Suprapubic skin (tissue), 4 donors: Measurements from ENCODE around the gene NPR2. TPM values are rescaled to one million over a fixed set of nuclear protein-coding genes. Genes with fewer than 3 reads are reported as not detected.

Experiments
- DNase-seq, 2 donors: peaks; one replicate each; pipeline ENCODE4 v3.0.0-alpha.2; 2019; ENCODE audit warnings: low spot score in 2 of 2
- H3K27ac ChIP-seq: fragments of 200-600 bp; sonication (generic); one replicate; pipeline ENCODE4 v1.5.1; 2019
- H3K27me3 ChIP-seq: fragments of 200-600 bp; sonication (generic); one replicate; pipeline ENCODE4 v1.5.1; 2019
- H3K36me3 ChIP-seq: fragments of 200-600 bp; sonication (generic); one replicate; pipeline ENCODE4 v1.5.1; 2019
- H3K4me1 ChIP-seq: fragments of 200-600 bp; sonication (generic); one replicate; pipeline ENCODE4 v1.5.1; 2019
- H3K4me3 ChIP-seq: fragments of 200-600 bp; sonication (generic); one replicate; pipeline ENCODE4 v1.5.1; 2019; ENCODE audit warnings: mild to moderate bottlenecking
- H3K9me3 ChIP-seq: fragments of 200-600 bp; sonication (generic); one replicate; pipeline ENCODE4 v1.5.1; 2019
- EP300 ChIP-seq: sonication (generic); formaldehyde crosslinking; IDR thresholded peaks from one replicate; pipeline ENCODE4 v1.6.1; 2017; ENCODE audit warnings: antibody characterized with exemption
- POLR2A ChIP-seq, 2 donors: fragments of 450-650 bp; IDR thresholded peaks; one replicate each; pipeline ENCODE4 v1.6.1; 2017; ENCODE audit warnings: antibody characterized with exemption in 2 of 2, mild to moderate bottlenecking in 2 of 2, moderate library complexity in 2 of 2
- POLR2AphosphoS5 ChIP-seq, 3 donors: sonication (generic); formaldehyde crosslinking; IDR thresholded peaks; one replicate each; pipeline ENCODE4 v1.6.1; 2017; ENCODE audit warnings: antibody characterized with exemption in 3 of 3
- WGBS: methylation state at CpG from one replicate; pipeline ENCODE4 v1.1.5; 2018; 5-methylcytosine and 5-hydroxymethylcytosine counted together
- total RNA-seq, 4 donors: library from RNA; depleted of rRNA; stranded (reverse); fragments of >200 nt; gene quantifications; one replicate each; pipeline ENCODE4 v1.1.0, GENCODE V29; 2016
- TF ChIP-seq, protein P1 (sequence below), 2 donors: fragments of 200-600 bp in 1 of 2; fragments of 450-650 bp in 1 of 2; sonication (generic) in 1 of 2; IDR thresholded peaks; one replicate each; pipeline ENCODE4 v1.5.1; 2016 to 2019; ENCODE audit warnings: antibody characterized with exemption in 2 of 2, mild to moderate bottlenecking in 1 of 2, moderate library complexity in 1 of 2

The NPR2 gene
- total RNA-seq, 4 donors from 2014 or later, result 8.4 to 26.1 (median 18.2) TPM

DNA sequence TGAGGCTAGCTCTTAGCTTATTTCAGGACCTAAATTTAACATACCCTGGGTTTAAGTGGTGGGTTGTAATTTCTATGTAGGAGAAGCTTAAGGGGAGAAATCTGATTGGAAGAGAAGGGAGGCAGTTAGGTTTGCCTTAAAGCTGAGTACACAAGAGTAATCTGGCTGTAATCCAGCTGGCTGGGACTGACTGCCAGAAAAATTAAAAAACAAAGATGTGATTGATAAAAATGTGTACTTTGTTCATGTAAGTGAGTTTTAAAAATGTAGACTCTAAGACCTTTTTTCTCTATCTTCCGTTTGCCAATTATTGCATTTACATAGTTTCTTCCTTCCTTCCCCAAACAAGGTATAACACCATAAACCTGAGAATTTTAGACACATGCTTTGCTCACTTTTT is 19.9 kb upstream of the NPR2 start:
- TF ChIP-seq, protein P1, sequence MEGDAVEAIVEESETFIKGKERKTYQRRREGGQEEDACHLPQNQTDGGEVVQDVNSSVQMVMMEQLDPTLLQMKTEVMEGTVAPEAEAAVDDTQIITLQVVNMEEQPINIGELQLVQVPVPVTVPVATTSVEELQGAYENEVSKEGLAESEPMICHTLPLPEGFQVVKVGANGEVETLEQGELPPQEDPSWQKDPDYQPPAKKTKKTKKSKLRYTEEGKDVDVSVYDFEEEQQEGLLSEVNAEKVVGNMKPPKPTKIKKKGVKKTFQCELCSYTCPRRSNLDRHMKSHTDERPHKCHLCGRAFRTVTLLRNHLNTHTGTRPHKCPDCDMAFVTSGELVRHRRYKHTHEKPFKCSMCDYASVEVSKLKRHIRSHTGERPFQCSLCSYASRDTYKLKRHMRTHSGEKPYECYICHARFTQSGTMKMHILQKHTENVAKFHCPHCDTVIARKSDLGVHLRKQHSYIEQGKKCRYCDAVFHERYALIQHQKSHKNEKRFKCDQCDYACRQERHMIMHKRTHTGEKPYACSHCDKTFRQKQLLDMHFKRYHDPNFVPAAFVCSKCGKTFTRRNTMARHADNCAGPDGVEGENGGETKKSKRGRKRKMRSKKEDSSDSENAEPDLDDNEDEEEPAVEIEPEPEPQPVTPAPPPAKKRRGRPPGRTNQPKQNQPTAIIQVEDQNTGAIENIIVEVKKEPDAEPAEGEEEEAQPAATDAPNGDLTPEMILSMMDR (IDR thresholded peaks at IDR 0.05), result no peak
- no peak for TF ChIP-seq POLR2AphosphoS5 (IDR thresholded peaks at IDR 0.05)
- Histone ChIP-seq H3K4me1 (peaks cover 21% of the 10 kb centered on the region), H3K27me3 (no peaks in the 10 kb centered on the region), H3K9me3 (no peaks in the 10 kb centered on the region), H3K4me3 (no peak overlapping the region), H3K27ac (peak overlapping the region; percentile 64), H3K36me3 (no peaks in the 10 kb centered on the region)
- 28% methylated on average over 1 of the region's 1 CpG for WGBS
- DNase-seq, result no peak

DNA sequence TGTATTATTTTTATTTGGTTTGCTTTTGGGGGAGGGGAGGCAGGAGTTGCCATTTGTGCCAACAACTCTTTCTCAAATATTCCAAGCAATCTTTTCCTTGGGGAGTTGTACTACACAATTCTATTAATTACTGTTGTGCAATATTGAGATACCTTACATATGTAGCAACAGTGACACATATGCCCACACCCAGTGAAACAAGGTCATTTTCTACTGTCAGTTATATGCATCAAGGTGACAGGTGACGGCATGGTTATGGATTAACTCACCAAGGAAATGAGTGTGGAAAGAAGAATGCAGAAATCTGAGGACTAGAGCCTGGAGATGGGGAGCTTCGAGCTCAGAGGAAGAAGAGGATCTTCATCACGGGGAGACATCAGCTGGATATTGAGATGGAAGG is 19.4 kb upstream of the NPR2 start:
- WGBS, result 70% methylated on average over 3 of the region's 3 CpGs
- peak overlapping the region; percentile 64 for H3K27ac ChIP-seq
- no peak for DNase-seq
- no peaks in the 10 kb centered on the region for H3K9me3 ChIP-seq
- no peak overlapping the region for H3K4me3 ChIP-seq
- no peaks in the 10 kb centered on the region for H3K36me3 ChIP-seq
- TF ChIP-seq, protein P1 (IDR thresholded peaks at IDR 0.05), result no peak
- TF ChIP-seq POLR2AphosphoS5 (IDR thresholded peaks at IDR 0.05) (no peak), EP300 (no peak), POLR2A (IDR thresholded peaks at IDR 0.05) (no peak)
- H3K4me1 ChIP-seq, result peaks cover 21% of the 10 kb centered on the region
- H3K27me3 ChIP-seq, result no peaks in the 10 kb centered on the region

DNA sequence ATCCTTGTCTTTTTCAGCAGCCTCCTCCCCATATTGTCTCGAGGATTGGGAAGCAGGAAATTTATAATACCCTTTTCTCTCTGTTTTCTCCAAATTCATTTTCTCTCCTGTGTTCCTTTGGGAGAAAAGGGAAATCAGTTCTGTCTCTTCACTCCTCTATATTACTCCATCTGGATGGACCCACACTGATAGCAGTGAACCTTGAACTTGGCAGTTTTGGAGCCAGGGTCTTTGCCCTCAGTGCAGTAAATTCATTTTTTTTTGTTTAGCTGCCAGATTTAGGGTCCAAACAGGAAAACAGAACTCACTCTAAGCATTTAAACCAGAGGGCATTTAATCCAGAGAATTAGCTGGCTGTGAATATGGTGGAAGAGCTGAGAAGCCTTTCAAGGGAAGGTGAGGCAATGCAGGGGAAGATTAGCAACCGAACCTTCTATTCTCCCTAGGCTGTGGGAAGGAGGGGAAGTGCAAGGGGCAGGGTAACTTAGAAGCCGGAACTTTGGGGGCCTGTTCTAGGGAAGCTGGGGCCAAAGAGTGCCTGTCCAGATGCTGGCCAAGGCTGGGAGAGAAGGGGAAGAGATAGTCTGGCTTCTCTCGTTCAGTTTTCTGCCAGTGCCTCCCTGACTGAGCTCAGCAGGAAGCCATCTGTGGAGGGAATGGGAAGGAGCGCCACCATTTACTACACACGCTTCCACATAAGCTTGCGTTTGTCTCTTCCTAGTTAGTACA is 16.3 kb upstream of the NPR2 start:
- DNase-seq, result no peak
- H3K4me1 ChIP-seq, result peaks cover 21% of the 10 kb centered on the region
- no peaks in the 10 kb centered on the region for H3K27me3 ChIP-seq
- TF ChIP-seq, protein P1 (IDR thresholded peaks at IDR 0.05), result no peak
- TF ChIP-seq POLR2A (IDR thresholded peaks at IDR 0.05), result no peak
- no peak for TF ChIP-seq POLR2AphosphoS5 (IDR thresholded peaks at IDR 0.05)
- no peak for TF ChIP-seq EP300
- H3K27ac ChIP-seq, result no peak overlapping the region
- H3K36me3 ChIP-seq, result no peaks in the 10 kb centered on the region
- no peak overlapping the region for H3K4me3 ChIP-seq
- H3K9me3 ChIP-seq, result no peaks in the 10 kb centered on the region
- WGBS, result 70% methylated on average over 7 of the region's 7 CpGs

DNA sequence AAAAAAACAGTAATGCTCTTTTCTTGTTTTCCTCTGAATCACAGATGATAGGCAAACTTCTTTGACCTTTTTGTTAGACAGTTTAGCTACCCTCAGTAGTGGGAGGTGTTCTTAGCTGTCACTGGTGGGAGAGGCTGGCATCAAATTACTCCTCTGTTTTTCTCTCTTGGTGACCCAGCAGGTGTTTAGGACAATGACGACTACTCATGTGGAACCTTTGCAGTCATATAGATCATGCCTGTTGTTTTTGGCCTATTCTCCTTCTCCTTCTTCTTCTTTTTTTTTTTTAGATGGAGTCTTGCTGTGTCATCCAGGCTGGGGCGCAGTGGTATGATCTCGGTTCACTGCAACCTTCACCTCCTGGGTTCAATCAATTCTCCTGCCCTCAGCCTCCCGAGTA is 15.4 kb upstream of the NPR2 start:
- DNase-seq, result no peak
- Histone ChIP-seq H3K36me3 (no peaks in the 10 kb centered on the region), H3K27ac (no peak overlapping the region), H3K4me3 (no peak overlapping the region), H3K4me1 (peaks cover 14% of the 10 kb centered on the region), H3K27me3 (no peaks in the 10 kb centered on the region), H3K9me3 (no peaks in the 10 kb centered on the region)
- WGBS, result 78% methylated on average over 4 of the region's 4 CpGs
- no peak for TF ChIP-seq EP300

DNA sequence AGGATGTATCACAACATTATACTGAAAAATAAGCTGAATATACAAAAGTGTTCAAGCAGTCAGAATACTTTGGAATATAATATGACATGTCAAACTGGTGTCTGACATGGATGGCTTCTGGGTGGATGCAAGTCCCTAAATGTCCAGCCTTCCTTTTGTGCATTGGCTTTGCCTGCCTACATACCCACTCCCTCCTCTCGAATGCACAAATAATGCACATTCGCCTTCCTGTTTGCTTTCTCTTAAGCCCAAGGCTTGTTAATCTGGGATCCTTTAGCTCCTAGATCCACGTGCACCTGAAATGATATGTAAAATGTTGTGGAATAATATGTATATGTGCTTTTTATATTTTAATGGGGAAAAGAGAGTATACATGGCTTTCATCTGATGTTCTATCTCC is 12.9 kb upstream of the NPR2 start:
- H3K27me3 ChIP-seq, result no peaks in the 10 kb centered on the region
- DNase-seq, result no peak
- H3K4me3 ChIP-seq, result no peak overlapping the region
- TF ChIP-seq, protein P1 (IDR thresholded peaks at IDR 0.05), result no peak
- TF ChIP-seq POLR2A (IDR thresholded peaks at IDR 0.05) (no peak), POLR2AphosphoS5 (IDR thresholded peaks at IDR 0.05) (no peak), EP300 (no peak)
- H3K9me3 ChIP-seq, result no peaks in the 10 kb centered on the region
- no peaks in the 10 kb centered on the region for H3K4me1 ChIP-seq
- no peaks in the 10 kb centered on the region for H3K36me3 ChIP-seq
- H3K27ac ChIP-seq, result no peak overlapping the region
- 94% methylated on average over 3 of the region's 3 CpGs for WGBS

DNA sequence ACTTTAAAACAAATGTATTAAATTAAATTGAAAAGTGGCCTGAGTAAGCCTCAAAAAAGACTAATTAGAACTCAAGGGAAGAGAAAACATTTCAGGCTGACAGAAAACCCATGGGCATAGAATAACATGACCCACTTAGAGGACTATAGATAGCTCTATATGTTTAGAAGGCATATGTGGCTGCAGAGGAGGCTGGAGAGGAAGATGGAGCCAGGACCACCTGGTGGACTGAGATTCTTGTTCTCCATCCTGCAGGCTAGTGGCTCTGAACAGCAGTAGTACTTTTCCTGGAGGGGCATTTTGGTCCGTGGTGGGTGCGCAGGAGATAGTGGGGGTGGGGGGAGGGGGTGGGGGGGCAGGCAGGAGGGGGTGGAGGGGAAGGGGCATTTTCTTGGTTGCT is 10.3 kb upstream of the NPR2 start:
- H3K4me1 ChIP-seq, result no peaks in the 10 kb centered on the region
- WGBS, result 84% methylated on average over 2 of the region's 2 CpGs
- DNase-seq, result no peak
- no peak overlapping the region for H3K27ac ChIP-seq
- TF ChIP-seq POLR2AphosphoS5 (IDR thresholded peaks at IDR 0.05) (no peak), POLR2A (IDR thresholded peaks at IDR 0.05) (no peak), EP300 (no peak)
- TF ChIP-seq, protein P1 (IDR thresholded peaks at IDR 0.05), result no peak
- H3K4me3 ChIP-seq, result no peak overlapping the region
- H3K27me3 ChIP-seq, result no peaks in the 10 kb centered on the region
- no peaks in the 10 kb centered on the region for H3K9me3 ChIP-seq
- H3K36me3 ChIP-seq, result no peaks in the 10 kb centered on the region
